Activated T-cell treated with anti-CD3 and anti-CD28 coated beads, Interleukin-2, amount 50 U/mL, for 72 hours (primary cell): ENCODE results near the gene SOCS3. TPM values are rescaled to one million over a fixed set of nuclear protein-coding genes. Genes with fewer than 3 reads are reported as not detected.
A peak's percentile ranks its signal among the peaks of the same experiment; 100 is the strongest.

ENCODE experiments used
- ATAC-seq, 2 donors: fragments of 150-1000 bp; cut with Tn5 transposase; replicated peaks in 1 of 2; 2 replicates each; pipeline ENCODE4 v1.10.0; 2021; ENCODE audit warnings: moderate library complexity in 2 of 2, mild to moderate bottlenecking in 1 of 2
- DNase-seq, 2 donors: peaks; one replicate each; pipeline ENCODE4 v3.0.0; 2021 to 2022; ENCODE audit warnings: mixed read lengths in 1 of 2
- H3K27ac Mint-ChIP-seq: one replicate; pipeline ENCODE4 v1.8.0; 2022; ENCODE audit warnings: mild to moderate bottlenecking, moderate library complexity, mixed read lengths
- H3K27me3 Mint-ChIP-seq: one replicate; pipeline ENCODE4 v1.8.0; 2022; ENCODE audit warnings: low read depth, mixed read lengths
- H3K36me3 Mint-ChIP-seq, 2 donors: one replicate each; pipeline ENCODE4 v1.8.0; 2022; ENCODE audit warnings: mixed read lengths in 2 of 2, mild to moderate bottlenecking in 1 of 2; ENCODE audit not compliant: insufficient read depth in 2 of 2
- H3K4me1 Mint-ChIP-seq: one replicate; pipeline ENCODE4 v1.8.0; 2022; ENCODE audit warnings: low read depth, mixed read lengths
- H3K4me3 Mint-ChIP-seq, 2 donors: one replicate each; pipeline ENCODE4 v1.8.0; 2022; ENCODE audit warnings: mild to moderate bottlenecking in 2 of 2, mixed read lengths in 2 of 2, moderate library complexity in 2 of 2
- H3K9me3 Mint-ChIP-seq, 2 donors: one replicate each; pipeline ENCODE4 v1.8.0; 2022; ENCODE audit warnings: mixed read lengths in 2 of 2
- total RNA-seq, 2 donors: library from RNA; stranded (reverse); gene quantifications; one replicate each; pipeline ENCODE4 v1.2.3, GENCODE V29; 2022

Gene SOCS3
- total RNA-seq, 2 donors from 2014 or later, result 164 to 212 TPM

DNA sequence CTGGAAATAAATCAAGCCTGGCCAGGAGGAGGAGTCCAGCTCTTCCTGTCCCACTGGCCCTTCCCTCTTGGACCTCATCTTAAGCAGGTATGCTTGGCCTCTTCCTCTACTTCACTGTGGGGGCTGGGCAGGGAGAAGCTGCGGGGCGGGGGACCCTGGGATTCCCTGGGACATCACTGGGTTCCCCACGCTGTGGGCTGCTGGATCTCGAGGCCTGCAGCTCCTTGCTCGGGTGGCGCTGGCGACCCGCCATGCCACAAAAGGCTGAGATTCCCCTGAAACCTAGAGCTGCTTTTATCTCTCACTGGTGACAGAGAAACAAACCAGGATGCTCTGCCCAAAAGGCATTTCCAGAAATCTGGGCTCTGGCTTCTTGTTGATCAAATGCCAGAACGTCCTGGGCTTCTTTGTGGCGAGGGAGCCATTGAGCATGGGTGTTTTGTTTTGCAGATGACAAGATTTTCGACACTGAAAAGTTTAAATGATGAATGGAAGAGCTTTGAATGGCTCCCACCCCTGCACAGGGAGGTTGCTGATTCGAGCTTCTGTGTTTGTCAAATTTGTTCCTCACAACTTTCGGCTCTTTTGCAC, 10.0 kb upstream of the SOCS3 start:
- Mint-ChIP-seq H3K4me1 (peaks cover 7% of the 10 kb centered on the region), H3K36me3 (no peaks in the 10 kb centered on the region), H3K4me3 (no peak overlapping the region), H3K9me3 (no peaks in the 10 kb centered on the region), H3K27me3 (peaks cover 13% of the 10 kb centered on the region), H3K27ac (no peak overlapping the region)
- ATAC-seq (no peak), DNase-seq (no peak)

GRCh38 chr17:78368854-78369495, 9.1 kb upstream of the SOCS3 start:
- H3K4me1 Mint-ChIP-seq, result peaks cover 15% of the 10 kb centered on the region
- ATAC-seq, result no peak
- H3K27me3 Mint-ChIP-seq, result peaks cover 13% of the 10 kb centered on the region
- no peak overlapping the region for H3K27ac Mint-ChIP-seq
- no peak for DNase-seq
- H3K36me3 Mint-ChIP-seq, result no peaks in the 10 kb centered on the region
- no peaks in the 10 kb centered on the region for H3K9me3 Mint-ChIP-seq
- H3K4me3 Mint-ChIP-seq, result no peak overlapping the region

DNA sequence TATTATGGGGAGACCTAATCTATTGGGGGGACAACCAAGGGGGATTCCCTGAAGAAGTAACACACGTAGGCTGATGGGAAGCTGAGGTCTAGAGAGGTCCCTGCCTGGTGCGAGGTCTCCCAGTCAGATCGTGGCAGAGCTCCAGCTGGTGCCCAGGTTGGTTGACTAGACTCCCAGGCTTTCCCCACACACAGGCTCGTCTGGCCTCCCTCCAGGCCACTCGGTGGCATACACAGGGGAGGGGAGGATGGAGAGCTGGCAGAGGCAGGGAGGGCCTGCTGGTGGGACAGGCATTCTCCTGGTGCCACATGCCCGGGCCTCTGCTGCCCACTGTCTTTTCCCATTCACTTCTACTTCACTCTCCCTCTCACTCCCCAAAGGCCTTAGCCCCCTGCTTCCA, 8.5 kb upstream of the SOCS3 start:
- H3K27me3 Mint-ChIP-seq, result peaks cover 18% of the 10 kb centered on the region
- no peaks in the 10 kb centered on the region for H3K9me3 Mint-ChIP-seq
- peaks cover 20% of the 10 kb centered on the region for H3K4me1 Mint-ChIP-seq
- no peak overlapping the region for H3K4me3 Mint-ChIP-seq
- H3K27ac Mint-ChIP-seq, result no peak overlapping the region
- ATAC-seq, result no peak
- peaks cover 0 to 1% of the 10 kb centered on the region in 2 donors for H3K36me3 Mint-ChIP-seq
- DNase-seq, result no peak

DNA sequence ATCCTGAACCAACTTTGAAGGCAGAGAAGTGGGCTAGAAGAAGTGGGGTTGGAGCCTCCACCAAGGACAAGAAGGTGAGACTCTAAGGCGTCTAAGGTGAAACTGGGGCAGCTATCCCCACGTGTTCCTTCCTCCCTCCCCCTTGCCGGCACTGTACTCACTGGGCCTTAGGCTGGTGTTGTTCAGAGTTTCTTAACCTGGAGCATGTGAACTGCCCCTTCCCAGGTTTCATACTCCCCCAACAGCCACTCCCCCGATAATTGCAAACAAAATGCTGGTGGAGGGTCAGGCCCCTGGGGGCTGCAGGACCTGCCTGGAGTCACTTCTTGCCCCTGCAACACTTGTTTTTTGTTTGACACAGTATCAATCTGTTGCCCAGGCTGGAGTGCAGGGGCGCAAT, 7.3 kb upstream of the SOCS3 start:
- Mint-ChIP-seq H3K4me1 (peaks cover 28% of the 10 kb centered on the region), H3K36me3 (peaks cover 0 to 1% of the 10 kb centered on the region in 2 donors), H3K9me3 (no peaks in the 10 kb centered on the region), H3K27ac (no peak overlapping the region), H3K4me3 (no peak overlapping the region), H3K27me3 (peaks cover 19% of the 10 kb centered on the region)
- ATAC-seq (no peak), DNase-seq (no peak)

- no peaks in the 10 kb centered on the region for H3K9me3 Mint-ChIP-seq
- ATAC-seq, result no peak
- peaks cover 0 to 1% of the 10 kb centered on the region in 2 donors for H3K36me3 Mint-ChIP-seq
- peaks cover 19% of the 10 kb centered on the region for H3K27me3 Mint-ChIP-seq
- no peak overlapping the region for H3K4me3 Mint-ChIP-seq
- DNase-seq, result no peak
- H3K4me1 Mint-ChIP-seq, result peaks cover 33% of the 10 kb centered on the region
- H3K27ac Mint-ChIP-seq, result no peak overlapping the region
Measured at GRCh38 chr17:78366109-78366848, 6.4 kb upstream of the SOCS3 start.

GRCh38 chr17:78365561-78366108, 5.8 kb upstream of the SOCS3 start:
- H3K4me3 Mint-ChIP-seq, result peak overlapping the region in 1 of 2 donors; percentile 61
- H3K27ac Mint-ChIP-seq, result no peak overlapping the region

GRCh38 chr17:78364436-78365281, 4.8 kb upstream of the SOCS3 start:
- Mint-ChIP-seq H3K4me3 (peak overlapping the region; percentile 61 to 72), H3K36me3 (peaks cover 0 to 1% of the 10 kb centered on the region in 2 donors), H3K27ac (peak overlapping the region; percentile 96), H3K4me1 (peaks cover 39% of the 10 kb centered on the region), H3K27me3 (peaks cover 19% of the 10 kb centered on the region), H3K9me3 (no peaks in the 10 kb centered on the region)
- DNase-seq (peak; percentile 60 to 63), ATAC-seq (peak; percentile 8 to 21)

More at GRCh38 chr17:78365561-78366108, 5.8 kb upstream of the SOCS3 start:
- Mint-ChIP-seq H3K9me3 (no peaks in the 10 kb centered on the region), H3K36me3 (peaks cover 0 to 1% of the 10 kb centered on the region in 2 donors), H3K4me1 (peaks cover 39% of the 10 kb centered on the region), H3K27me3 (peaks cover 19% of the 10 kb centered on the region)
- no peak for ATAC-seq
- DNase-seq, result no peak

GRCh38 chr17:78362671-78363070, 2.8 kb upstream of the SOCS3 start:
- no peak overlapping the region for H3K27ac Mint-ChIP-seq
- no peak overlapping the region for H3K4me3 Mint-ChIP-seq
- H3K27me3 Mint-ChIP-seq, result peaks cover 19% of the 10 kb centered on the region
- peaks cover 39% of the 10 kb centered on the region for H3K4me1 Mint-ChIP-seq
- peaks cover 8% of the 10 kb centered on the region in 2 donors for H3K36me3 Mint-ChIP-seq
- no peak for DNase-seq
- no peaks in the 10 kb centered on the region for H3K9me3 Mint-ChIP-seq
- ATAC-seq, result no peak

DNA sequence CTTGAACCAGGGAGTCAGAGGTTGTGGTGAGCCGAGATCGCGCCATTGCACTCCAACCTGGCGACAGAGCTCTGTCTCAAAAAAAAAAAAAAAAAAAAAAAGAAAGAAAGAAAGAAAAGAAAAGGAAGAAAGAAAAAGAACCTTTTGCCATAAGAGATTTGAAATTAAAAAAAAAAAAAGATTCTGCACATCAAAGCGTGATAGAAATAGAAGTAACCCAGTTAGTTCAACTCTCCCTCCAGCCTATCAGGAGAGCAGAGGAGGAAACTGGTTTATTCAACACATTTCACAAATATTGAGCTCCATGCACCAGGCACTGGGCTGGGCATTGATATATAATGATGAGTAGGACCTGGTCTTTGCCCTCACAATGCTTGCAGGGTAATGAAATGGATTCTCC, 2.4 kb upstream of the SOCS3 start:
- H3K36me3 Mint-ChIP-seq, result peaks cover 12 to 13% of the 10 kb centered on the region in 2 donors
- peaks cover 19% of the 10 kb centered on the region for H3K27me3 Mint-ChIP-seq
- no peak overlapping the region for H3K27ac Mint-ChIP-seq
- peaks cover 39% of the 10 kb centered on the region for H3K4me1 Mint-ChIP-seq
- no peak overlapping the region for H3K4me3 Mint-ChIP-seq
- H3K9me3 Mint-ChIP-seq, result no peaks in the 10 kb centered on the region
- ATAC-seq (no peak), DNase-seq (no peak)

GRCh38 chr17:78361225-78361701, 1.4 kb upstream of the SOCS3 start:
- Mint-ChIP-seq H3K27ac (peak overlapping the region; percentile 60), H3K4me3 (peak overlapping the region; percentile 75 to 84), H3K4me1 (peaks cover 40% of the 10 kb centered on the region), H3K36me3 (peaks cover 15 to 17% of the 10 kb centered on the region in 2 donors), H3K27me3 (peaks cover 11% of the 10 kb centered on the region), H3K9me3 (no peaks in the 10 kb centered on the region)
- no peak for ATAC-seq
- no peak for DNase-seq

GRCh38 chr17:78360371-78361224, 721 bp upstream of the SOCS3 start:
- H3K27ac Mint-ChIP-seq, result peak overlapping the region; percentile 92
- peaks cover 5% of the 10 kb centered on the region for H3K27me3 Mint-ChIP-seq
- H3K9me3 Mint-ChIP-seq, result no peaks in the 10 kb centered on the region
- H3K36me3 Mint-ChIP-seq, result peaks cover 15 to 19% of the 10 kb centered on the region in 2 donors
- peak overlapping the region; percentile 75 to 84 for H3K4me3 Mint-ChIP-seq
- ATAC-seq, result peak; percentile 33 to 37
- peak; percentile 96 to 99 for DNase-seq
- peaks cover 47% of the 10 kb centered on the region for H3K4me1 Mint-ChIP-seq
